ENCODE results near the gene MAD1L1. TPM values are rescaled to one million over a fixed set of nuclear protein-coding genes. Genes with fewer than 3 reads are reported as not detected.

Gene MAD1L1
- total and polyA plus RNA-seq, 2 donors (not counting 3 experiments of a cell fraction or from before 2014, with no cell fraction given): 34.1 to 42.3 TPM

GRCh38 chr7:2132243-2132642 lies 100.5 kb downstream of the MAD1L1 start:
- Histone ChIP-seq H3K4me1 (ENCODE audit: control insufficient read depth, extremely low read depth, insufficient read depth, low read length) (no peaks in the 10 kb centered on the region), H3K4me3 (replicated peaks in 1 of 3; ENCODE audit: insufficient read depth in 1 of 3, low read depth in 1 of 3, low read length in 3 of 3) (no peak overlapping the region), H3K36me3 (ENCODE audit: control insufficient read depth in 2 of 2, extremely low read depth in 1 of 2, insufficient read depth in 2 of 2, low read length in 2 of 2) (peaks cover 0 to 2% of the 10 kb centered on the region in 2 experiments), H3K9ac (replicated peaks; ENCODE audit: extremely low read depth, insufficient read depth, low read length) (no peak overlapping the region), H4K20me1 (replicated peaks; ENCODE audit: control insufficient read depth, extremely low read depth, insufficient read depth, low read length) (no peaks in the 10 kb centered on the region), H3K9me3 (replicated peaks; ENCODE audit: control insufficient read depth, insufficient read depth, low read length) (no peaks in the 10 kb centered on the region), H3K27me3 (ENCODE audit: control insufficient read depth in 2 of 2, insufficient read depth in 2 of 2, low read length in 2 of 2) (no peaks in the 10 kb centered on the region), H3K4me2 (ENCODE audit: insufficient read depth, low read length) (no peak overlapping the region), H3K79me2 (ENCODE audit: control insufficient read depth, insufficient read depth, low read length) (no peaks in the 10 kb centered on the region), H3K9me1 (replicated peaks; ENCODE audit: control insufficient read depth, extremely low read depth, insufficient read depth, low read length) (no peaks in the 10 kb centered on the region), H3K27ac (ENCODE audit: insufficient read depth, low read depth, low read length) (no peak overlapping the region), H2AFZ (ENCODE audit: low read depth, low read length) (no peak overlapping the region)
- no peak for FAIRE-seq
- dilution Hi-C loops (cut with MboI; ENCODE audit: extremely low pct_ligation_motif_present, low sequenced_read_pairs): no loop called here
- DNase-seq (ENCODE audit: low read depth, low spot score): no peak
- TF ChIP-seq GATA2 (IDR thresholded peaks at IDR 0.05; ENCODE audit: insufficient read depth, insufficient read length, low read depth, low read length): no peak
- TF ChIP-seq POLR2AphosphoS5 (IDR thresholded peaks at IDR 0.05; ENCODE audit: insufficient read depth, low read depth, low read length): no peak
- TF ChIP-seq JUN (IDR thresholded peaks at IDR 0.05; ENCODE audit: borderline replicate concordance, insufficient read depth, insufficient read length, low read depth): no peak
- no peak for TF ChIP-seq MYC (IDR thresholded peaks at IDR 0.05; ENCODE audit: low read depth, low read length)
- TF ChIP-seq EZH2 (IDR thresholded peaks at IDR 0.05; ENCODE audit: borderline replicate concordance, low read depth, low read length, severe bottlenecking): no peak
- intact Hi-C loops (cut with micrococcal nuclease): no loop called here
- ChIA-PET POLR2A (no interaction called here), CTCF (no interaction called here)
- no TSS peak for BruUV-seq (replicated peaks)

- CTCF ChIA-PET: interaction anchor here (0.9 kb wide), 1 partner anchor 29 kb away, joined by 3 read pairs; no protein-coding TSS in a partner anchor
- intact Hi-C loops (cut with micrococcal nuclease): no loop called here
- BruUV-seq (replicated peaks): no TSS peak
Observed at GRCh38 chr7:2131800-2132199, 100.9 kb downstream of the MAD1L1 start.

More at GRCh38 chr7:2131800-2132199, 100.9 kb downstream of the MAD1L1 start:
- H3K27ac ChIP-seq (ENCODE audit: insufficient read depth, low read depth, low read length): no peak overlapping the region
- POLR2A ChIA-PET: no interaction called here
- H3K4me1 ChIP-seq (ENCODE audit: control insufficient read depth, extremely low read depth, insufficient read depth, low read length): no peaks in the 10 kb centered on the region
- no peaks in the 10 kb centered on the region for H3K9me3 ChIP-seq (replicated peaks; ENCODE audit: control insufficient read depth, insufficient read depth, low read length)
- DNase-seq (ENCODE audit: low read depth, low spot score) (no peak), FAIRE-seq (no peak)
- H3K4me3 ChIP-seq (replicated peaks in 1 of 3; ENCODE audit: insufficient read depth in 1 of 3, low read depth in 1 of 3, low read length in 3 of 3): no peak overlapping the region
- H3K36me3 ChIP-seq (ENCODE audit: control insufficient read depth in 2 of 2, extremely low read depth in 1 of 2, insufficient read depth in 2 of 2, low read length in 2 of 2): peaks cover 0 to 2% of the 10 kb centered on the region in 2 experiments
- no peaks in the 10 kb centered on the region for H3K27me3 ChIP-seq (ENCODE audit: control insufficient read depth in 2 of 2, insufficient read depth in 2 of 2, low read length in 2 of 2)
- no peak overlapping the region for H3K9ac ChIP-seq (replicated peaks; ENCODE audit: extremely low read depth, insufficient read depth, low read length)
- TF ChIP-seq MAX (IDR thresholded peaks at IDR 0.05; ENCODE audit: insufficient read depth, insufficient read length) (no peak), MYC (IDR thresholded peaks at IDR 0.05; ENCODE audit: low read depth, low read length) (no peak), FOS (IDR thresholded peaks at IDR 0.05; ENCODE audit: borderline replicate concordance, insufficient read depth, low read length) (no peak), EZH2 (IDR thresholded peaks at IDR 0.05; ENCODE audit: borderline replicate concordance, low read depth, low read length, severe bottlenecking) (no peak), POLR2AphosphoS5 (IDR thresholded peaks at IDR 0.05; ENCODE audit: insufficient read depth, low read depth, low read length) (no peak), JUN (IDR thresholded peaks at IDR 0.05; ENCODE audit: borderline replicate concordance, insufficient read depth, insufficient read length, low read depth) (no peak), CTCF (IDR thresholded peaks at IDR 0.05; ENCODE audit: extremely low read depth in 1 of 2, insufficient read depth in 1 of 2, low read depth in 1 of 2, low read length in 2 of 2) (no peak), POLR2A (IDR thresholded peaks at IDR 0.05; ENCODE audit: low read depth, low read length) (no peak), GATA2 (IDR thresholded peaks at IDR 0.05; ENCODE audit: insufficient read depth, insufficient read length, low read depth, low read length) (no peak)
- no peak overlapping the region for H2AFZ ChIP-seq (ENCODE audit: low read depth, low read length)
- no peaks in the 10 kb centered on the region for H3K79me2 ChIP-seq (ENCODE audit: control insufficient read depth, insufficient read depth, low read length)
- no peak overlapping the region for H3K4me2 ChIP-seq (ENCODE audit: insufficient read depth, low read length)
- H3K9me1 ChIP-seq (replicated peaks; ENCODE audit: control insufficient read depth, extremely low read depth, insufficient read depth, low read length): no peaks in the 10 kb centered on the region
- no peaks in the 10 kb centered on the region for H4K20me1 ChIP-seq (replicated peaks; ENCODE audit: control insufficient read depth, extremely low read depth, insufficient read depth, low read length)
- dilution Hi-C loops (cut with MboI; ENCODE audit: extremely low pct_ligation_motif_present, low sequenced_read_pairs): no loop called here
